ENCODE results near the gene GPHB5.
"Not testable (repeated sequence)": the region's sequence is repeated elsewhere in the genome, so short reads cannot be mapped to it uniquely, and the experiment has no call there.

The GPHB5 gene, protein sequence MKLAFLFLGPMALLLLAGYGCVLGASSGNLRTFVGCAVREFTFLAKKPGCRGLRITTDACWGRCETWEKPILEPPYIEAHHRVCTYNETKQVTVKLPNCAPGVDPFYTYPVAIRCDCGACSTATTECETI

DNA sequence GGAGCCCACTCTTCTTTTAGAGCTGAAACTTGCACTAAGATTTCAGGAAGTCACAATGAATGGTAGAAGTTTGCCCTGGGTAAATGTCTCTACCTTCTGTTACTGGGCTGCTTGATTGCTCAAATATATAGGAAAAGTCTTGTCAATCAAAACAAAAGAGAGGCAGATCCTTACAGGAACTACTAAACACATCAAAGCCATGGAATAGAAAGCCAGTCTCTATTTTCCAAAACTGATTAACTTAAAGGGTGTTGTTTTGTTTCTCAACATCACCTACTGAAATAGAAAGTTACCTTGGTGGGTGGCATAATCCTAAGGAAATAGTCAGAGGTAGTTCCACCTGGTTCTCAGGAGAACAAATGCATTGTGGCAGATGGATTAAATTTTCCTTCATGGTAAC lies at the start of gene GPHB5:
Gene GPHB5 (minus strand): TSS at position 101 of the 400 bp plus-strand sequence. CDS start 1,086 bp downstream, outside the sequence.
- no peak for DNase-seq

DNA sequence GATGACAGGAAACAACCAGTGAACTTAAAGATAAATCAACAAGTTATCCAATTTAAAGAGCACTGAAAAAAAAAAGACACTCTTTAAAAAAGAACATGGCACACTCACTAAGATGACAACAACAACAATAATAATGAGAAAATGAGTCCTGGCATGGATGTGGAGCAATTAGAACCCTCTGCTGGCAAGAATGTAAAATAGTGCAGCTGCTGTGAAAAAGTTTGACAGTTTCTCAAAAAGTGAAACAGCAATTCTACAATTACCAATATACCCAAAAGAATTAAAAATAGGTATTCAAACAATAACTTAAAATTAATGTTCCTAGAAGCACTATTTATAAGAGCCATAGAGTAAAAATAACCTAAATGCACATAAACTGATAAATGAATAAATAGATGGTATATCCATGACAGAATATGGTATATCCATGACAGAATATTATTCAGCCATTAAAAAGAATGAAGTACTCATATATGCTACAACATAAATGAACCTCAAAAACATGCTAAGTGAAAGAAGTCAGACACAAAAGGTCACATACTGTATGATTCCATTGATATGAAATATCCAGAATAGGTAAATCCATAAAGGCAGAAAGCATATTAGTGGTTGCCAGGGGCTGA lies 49.1 kb upstream of the GPHB5 start:
- DNase-seq: no peak

DNA sequence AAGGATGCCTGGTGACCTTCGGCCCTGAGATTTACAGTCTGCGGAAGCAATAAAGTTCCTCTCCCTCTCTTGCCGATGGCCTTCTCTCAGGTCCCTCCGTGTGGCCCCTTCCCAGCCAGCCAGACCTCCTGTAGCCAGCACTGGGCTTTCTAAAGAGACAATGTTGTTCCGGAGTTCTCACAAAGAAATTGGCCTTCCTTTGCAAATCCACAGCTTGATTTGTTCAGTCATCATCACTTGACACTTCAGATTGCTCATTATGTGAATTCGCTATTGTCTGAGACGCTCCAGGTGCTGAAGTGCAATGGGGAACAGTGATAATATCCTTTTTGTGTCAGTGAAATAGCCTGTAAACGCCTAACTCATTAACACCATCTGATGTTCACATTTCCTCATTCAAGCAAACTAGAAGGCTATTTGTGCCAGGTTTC lies 43.7 kb upstream of the GPHB5 start:
- no peak for DNase-seq

DNA sequence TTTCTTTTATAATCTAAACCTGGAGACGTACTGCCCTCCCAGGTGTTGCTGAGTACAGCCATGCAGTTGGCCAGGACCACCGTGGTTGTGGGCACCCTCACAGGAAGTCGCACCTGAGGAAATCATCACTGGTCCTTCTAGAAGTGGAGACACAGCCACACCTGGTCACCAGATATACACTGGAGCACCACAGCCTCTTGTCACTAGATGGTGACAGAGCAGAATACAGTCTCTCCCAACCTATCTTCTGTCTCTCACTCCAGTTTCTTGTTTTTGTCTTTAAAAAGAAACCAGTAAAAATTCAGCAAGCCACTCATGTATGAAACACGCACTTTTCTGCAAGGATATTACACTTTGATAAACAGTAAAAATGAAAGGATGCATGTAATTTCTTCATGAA lies 43.1 kb upstream of the GPHB5 start:
- DNase-seq: no peak

DNA sequence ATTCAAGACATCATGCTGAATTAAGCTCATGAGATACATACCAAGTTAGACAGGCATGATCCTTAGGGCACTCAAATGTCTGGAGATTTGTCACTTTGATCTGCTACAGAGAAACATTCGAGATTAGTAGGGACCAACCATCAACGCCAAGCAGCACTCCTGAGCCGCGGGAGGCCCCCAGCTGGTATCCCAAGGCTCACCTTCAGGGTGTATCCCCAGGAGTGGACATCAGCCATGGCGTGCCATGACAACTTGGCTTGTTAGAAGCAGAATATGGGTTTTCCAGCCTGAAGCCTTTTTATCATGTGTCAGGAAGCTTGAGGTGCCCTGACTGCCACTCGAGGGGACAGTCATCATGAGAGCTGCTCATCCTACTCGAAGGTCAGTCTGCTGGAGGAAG lies 39.1 kb upstream of the GPHB5 start:
- no peak for DNase-seq

DNA sequence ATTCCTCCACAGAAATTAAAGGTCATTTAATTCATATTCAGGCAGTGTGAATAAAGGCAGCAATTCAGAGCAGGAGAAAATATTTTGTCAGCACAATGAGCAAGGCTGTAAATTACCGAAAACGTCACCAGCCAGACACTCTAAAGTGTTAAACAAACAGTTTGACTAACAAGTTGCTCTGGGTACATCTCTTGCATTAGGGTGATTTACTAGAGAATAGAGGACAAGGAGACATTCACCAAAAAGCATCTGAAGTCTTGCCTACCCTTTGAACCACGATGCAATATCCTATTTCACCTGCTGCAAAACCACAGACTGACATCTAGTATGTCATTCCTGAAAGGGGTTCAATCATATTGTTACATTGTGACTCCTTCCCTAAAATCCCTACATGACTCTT lies 27.1 kb upstream of the GPHB5 start:
- no peak for DNase-seq

DNA sequence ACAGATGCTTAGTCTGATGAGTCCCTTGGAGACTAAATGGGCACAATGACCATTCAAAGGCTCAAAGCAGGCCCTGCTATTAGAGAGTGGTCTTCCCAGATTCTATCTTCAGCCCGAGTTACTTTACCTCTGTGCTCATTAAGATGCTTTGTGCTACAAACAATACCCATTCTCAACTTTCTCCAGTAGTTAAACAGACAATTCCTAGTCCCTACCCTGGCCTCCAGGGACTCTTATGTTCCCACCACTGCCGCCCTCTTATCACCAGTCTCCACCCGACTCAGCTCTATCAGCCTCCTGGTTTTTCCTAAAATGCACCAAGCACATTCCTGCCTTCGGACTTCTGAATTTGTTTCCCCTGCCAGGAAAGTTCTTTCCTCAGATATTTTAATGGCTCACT lies 25.6 kb upstream of the GPHB5 start:
- DNase-seq: no peak

DNA sequence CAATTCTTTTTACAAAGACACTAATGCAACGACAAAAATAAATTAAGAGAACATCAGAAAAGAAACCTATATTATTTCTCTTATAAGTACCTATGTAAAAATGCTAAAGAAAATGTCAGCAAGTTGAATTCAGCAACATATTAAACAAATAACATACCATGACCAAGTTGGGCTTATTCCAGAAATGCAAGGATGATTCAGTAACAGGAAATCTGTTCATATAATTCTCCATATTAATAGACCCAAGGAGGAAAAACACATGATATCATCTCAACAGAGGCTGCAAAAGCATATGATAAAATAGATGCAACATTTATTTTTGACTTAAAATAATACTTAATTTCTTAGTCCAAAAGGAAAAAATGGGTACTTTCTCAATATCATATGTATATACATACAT lies 25.1 kb upstream of the GPHB5 start:
- DNase-seq: no peak

DNA sequence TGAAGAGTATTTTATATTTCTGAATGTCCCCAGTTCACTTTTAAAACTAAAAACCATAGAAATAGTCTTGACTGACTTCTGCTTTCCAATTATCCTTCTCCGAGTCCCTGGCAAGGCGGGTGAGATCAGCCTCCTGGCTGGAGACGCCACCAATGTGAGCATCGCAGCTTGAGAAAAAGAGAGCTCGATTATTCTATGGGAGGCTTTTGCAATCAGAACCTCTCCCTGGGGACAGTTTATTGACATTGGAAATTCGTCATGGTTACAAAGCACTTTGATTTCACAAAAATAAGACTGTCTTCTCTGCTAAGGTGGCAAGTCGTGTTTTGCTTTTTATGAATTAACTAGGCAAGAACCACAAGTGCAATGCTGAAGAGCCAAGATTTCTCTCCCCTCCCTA lies 23.6 kb upstream of the GPHB5 start:
- no peak for DNase-seq

DNA sequence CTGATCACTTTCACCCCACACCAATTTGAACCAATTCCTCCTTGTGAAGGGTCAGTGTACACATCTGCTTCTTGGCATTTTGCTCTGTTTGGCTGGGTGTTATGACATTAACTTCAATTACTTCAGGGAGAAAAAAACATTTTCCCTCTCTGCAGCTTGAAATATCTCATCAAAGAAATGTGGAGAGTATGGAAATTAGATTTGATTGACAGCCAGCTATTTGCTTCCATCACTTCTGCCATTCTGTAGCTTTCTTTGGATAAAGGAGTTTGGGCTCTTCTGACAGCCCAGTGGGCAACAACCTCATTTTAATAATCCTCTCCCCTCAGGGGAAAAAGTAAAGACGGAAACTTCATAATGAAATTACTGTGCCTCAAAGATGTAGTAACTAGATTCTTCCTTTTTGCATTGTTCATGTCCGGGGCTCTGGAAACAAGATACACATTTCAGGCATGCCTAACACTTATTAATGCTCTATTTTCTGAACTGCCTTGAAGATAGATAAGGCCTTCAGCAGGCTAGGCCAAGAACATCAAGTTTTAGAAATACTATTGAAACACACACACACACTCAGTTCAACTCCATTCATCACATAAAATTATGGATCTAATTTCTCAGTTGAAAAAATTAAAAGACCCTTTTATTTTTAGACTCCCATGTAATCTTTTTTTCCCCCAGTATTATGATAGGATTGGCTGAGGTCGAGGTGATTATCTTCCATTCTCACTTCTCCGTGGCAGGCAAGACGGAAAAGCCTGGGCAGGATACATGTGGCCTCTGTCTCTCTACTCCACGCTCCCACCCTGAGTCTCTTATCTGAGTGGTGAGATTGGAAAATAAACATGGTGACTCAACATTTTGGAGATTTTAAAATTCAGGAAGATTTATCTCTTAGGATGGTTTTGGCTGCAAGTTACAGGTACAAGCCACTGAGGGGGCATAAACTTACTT lies 10.3 kb upstream of the GPHB5 start:
- DNase-seq: no peak

DNA sequence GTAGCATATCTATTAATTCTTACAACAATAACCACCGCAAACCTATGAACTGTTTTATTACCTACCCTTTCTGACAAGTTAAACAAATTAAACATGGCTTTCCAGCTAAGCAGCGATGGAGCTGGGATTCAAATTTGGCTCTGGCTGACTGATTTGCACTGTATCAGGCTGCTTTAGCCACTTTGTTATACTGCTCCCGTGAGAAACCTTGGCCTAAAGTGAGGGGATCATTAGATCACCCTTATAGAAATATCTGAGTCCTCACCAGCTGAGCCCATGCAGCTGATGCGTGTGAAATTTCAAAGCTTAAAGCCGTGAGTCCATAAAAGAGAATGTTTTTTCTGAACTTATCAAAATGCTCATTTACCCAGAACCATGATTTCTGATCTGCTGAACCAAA lies 8.1 kb upstream of the GPHB5 start:
- no peak for DNase-seq

DNA sequence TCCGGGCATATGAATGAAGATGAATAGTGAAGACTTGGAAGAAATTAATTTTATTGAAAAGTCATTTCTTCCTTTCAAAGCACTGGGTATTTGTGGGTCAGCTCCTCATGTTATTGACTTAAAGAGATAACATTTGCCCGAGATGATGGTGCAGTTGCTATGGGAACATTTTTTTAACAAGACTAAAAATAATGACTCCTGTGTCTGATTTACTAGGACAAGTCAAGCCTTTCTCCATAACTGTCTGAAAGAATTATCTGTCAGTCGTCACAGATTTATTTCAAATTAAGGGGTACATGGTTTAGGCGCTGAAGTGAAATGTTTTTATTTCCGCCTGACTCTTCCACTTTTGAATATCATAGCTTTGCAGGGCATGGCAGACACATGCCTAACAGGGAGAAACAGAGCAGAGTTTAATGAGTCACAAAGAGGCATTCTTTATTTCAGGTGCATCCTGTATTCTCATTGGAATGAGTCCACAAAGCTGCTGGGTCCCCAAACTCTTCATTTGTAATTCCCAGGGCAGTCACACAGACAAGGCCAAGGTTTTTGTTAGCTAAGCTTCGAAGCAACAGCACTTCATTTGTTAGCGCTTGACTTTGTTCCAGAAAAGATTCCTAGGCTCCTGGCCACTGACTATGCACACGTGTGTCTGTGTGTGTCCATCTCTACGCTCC lies 4.3 kb upstream of the GPHB5 start:
- DNase-seq: no peak

DNA sequence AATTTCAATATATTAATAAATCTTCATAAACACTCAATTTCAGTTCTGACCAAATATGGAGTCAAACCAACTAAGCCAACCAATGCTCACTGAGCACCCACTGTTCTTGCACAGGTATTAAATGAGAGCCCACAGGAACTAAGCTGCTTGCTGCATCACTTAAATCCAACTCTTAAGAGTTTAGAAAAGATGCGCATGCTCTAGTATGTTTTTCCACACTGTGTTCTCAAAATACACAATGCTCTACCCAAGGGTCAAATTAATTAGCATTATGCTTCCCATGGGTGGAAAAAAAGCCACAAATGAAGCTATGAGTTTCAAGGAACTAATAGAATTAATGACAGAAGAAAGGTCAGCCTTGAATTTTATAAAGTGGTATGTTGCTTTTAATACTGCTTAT lies 3.7 kb upstream of the GPHB5 start:
- DNase-seq: no peak

DNA sequence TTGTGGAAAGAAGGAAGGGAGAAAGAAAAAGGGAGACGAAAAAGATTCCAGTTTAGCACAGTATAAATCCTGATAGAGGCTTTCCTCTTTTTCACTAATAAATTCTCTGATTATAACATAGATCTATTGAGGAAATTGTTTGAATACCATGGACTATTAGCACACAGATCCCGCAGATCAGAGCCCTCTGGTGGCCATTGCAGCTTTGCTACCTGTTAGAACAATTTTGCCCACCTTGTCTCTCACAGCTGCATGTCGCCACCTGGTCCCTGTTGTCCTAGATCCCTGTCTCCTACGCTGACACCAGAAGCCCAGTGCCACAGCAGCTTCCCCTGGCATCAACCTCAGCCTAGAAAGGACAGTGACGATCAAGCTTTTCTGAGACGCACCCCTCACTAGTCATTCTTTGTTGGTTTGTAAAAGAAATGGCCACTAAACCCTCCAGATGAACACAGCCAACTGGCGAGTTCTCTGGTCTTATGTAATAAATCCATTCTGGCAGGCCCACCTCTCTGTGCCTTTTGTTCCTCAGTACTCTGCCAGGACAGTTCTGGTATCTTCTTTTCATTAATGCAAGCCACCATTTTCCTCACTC lies 9.9 kb downstream of the GPHB5 start:
- no peak for DNase-seq

DNA sequence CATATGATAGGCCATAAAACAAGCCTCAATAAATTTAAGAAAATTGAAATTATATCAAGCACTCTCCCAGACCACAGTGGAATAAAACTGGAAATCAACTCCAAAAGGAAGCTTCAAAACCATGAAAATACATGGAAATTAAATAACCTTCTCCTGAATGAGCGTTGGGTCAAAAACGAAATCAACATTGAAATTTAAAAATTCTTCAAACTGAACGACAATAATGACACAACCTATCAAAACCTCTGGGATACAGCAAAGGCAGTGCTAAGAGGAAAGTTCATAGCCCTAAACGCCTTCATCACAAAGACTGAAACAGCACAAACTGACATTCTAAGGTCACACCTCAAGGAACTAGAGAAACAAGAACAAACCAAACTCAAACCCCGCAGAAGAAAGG lies 14.3 kb downstream of the GPHB5 start:
- not testable (repeated sequence) for DNase-seq

DNA sequence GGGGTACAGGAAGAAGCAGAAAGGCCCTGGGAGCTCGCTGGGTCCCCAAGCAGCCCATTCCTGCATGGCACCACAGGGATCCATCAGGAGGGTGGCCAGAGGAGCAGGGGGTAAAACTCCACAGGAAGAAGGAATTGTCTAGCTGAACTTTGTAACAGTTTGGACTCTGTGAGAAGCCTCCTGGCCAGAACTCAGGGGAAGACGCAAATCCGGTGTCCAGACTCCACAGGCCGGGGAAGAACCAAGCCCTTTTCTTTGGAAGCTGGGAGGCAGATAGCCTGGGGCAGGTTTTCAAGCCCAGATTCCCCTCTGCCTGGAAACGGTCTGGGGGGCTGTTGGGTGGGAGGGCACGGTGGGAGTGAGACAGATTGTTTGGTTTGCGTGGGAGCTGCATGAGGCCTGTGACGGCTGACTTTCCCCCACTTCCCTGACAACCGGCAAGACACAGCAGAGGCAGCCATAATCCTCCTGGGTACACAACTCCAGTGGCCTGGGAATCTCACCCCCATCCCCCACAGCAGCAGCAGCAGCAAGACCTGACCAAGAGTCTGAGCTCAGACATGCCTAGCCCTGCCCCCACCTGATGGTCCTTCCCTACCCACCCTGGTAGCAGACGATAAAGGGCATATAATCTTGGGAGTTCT lies 16.7 kb downstream of the GPHB5 start:
- no peak for DNase-seq

DNA sequence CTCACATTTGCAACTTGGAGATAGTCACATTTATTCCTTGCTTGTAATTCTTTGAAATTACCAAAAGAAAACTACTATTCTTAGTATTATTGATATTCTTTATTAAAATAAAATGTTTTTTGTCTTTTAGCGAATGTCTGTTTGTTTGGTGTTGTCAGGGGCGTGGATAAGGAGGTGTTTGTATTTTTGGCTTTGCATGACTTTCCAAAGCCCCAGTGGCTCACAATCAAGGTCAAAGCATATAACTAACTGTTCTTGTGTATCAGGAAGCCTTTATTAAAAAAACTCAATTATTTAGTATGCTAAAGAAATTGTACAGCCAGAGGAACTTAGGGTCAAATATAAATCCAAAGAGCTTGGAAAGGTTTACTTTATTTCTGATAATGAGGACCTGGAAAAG lies 17.9 kb downstream of the GPHB5 start:
- no peak for DNase-seq

DNA sequence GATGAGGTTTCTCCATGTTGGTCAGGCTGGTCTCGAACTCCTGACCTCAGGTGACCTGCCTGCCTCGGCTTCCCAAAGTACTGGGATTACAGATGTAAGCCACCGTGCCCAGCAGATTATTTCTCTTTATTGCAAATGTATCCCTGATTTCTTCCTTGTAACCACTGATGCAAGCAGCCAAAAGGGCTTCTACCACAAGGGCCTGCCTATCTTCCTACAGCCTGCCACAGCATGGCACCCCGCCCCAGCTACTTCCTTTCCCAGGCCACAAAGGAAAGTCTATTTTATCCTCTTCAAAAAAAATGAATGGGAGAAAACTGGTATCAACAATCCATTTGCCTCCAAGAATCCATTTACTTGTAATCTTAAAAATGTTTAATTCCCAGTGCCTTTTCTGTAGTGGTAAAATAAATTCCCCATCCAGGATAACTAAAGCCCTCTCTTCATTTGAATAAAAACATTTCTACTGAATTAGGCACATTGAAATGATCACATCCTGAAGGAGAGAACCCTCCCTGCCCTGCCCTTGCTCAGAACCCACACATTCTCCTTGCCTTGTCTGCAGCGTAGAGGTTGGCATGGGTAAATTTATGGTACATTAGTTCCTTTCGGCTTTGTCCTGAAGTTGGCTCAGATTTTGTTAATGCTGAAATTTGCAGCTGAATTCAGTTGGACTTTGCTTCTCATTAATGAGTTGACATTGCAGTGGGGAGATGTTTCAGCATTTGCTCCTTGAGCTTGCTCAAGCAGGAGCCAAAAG lies 19.2 kb downstream of the GPHB5 start:
- DNase-seq: no peak

DNA sequence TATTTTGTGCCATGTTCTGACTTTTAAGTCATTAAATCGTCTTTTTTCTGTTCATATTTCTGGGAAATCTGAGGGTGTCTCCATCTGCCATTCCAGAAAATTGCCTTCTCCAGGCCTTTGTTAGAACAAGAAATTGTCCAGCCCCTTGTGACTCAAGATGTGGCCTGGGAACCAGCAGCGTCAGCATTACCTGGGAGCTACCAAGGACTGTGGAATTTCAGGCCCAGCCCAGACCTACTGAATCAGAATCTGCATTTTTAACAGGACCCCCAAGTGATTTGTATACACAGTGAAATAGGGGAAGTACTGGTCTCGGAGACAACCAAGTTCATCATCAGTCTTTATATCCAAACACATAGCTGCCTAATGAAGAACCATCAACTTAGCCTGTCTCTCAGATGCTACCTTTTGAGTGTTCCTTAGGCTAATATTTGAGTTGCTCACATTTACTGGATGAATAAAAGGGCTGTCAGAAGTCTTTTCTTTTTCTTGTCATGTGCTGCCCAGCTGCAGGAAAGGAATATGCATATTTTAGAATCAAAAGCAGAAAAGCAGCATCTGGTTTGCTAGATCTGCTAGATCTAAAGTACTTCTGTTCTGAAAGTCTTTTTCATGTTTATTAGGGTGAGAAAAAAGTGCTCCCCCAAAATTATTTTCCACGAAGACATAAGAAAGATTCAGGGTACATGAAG lies 21.2 kb downstream of the GPHB5 start:
- no peak for DNase-seq

DNA sequence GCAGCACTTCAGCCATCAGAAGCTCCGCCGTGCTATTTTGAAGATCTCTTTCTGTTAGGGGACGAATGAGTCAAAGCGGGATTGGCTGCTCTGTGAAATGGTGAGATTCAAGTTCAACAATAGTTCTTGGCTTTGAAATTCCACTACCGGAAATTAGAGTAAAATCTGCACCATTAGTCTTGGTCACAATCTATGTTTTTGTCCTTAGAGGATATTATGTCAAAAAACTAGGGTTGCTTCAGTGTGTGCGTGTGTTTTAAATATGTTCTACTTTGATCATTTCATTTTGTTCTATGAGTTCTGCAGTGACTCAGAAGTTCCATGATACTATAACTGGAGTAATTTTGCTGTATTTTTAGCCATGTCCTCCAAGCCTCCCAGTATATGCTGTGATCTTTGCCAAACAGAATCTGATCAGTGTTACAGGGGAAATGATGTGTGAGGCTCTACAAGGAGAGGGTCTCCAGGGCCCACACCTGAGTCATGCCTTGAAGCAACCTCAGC lies 22.6 kb downstream of the GPHB5 start:
- no peak for DNase-seq

DNA sequence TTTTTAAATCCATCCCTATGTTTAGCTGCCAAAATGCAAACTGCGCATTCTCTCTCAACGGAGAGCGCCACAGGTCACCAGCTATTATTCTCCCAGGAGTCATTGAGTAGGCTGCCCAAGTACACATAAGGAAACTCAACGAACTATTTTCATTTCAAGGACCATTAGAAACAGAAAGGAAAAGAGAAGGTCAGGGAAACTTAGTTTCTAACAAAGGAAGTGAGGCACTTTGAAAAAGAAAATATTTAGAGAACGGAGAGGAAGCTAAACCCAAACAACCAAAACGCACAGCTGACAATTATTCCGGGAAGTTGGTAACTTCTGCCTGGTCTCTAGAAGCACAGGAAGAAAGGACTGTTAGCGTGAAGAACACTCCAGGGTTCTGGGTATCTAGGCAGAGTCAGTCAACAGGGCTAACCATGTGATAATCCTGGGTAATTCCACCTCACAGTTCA lies 23.5 kb downstream of the GPHB5 start:
- no peak for DNase-seq
